Measurements from ENCODE around the gene FUCA2.
"Not testable (repeated sequence)": the region's sequence is repeated elsewhere in the genome, so short reads cannot be mapped to it uniquely, and the experiment has no call there.

Gene FUCA2

DNA sequence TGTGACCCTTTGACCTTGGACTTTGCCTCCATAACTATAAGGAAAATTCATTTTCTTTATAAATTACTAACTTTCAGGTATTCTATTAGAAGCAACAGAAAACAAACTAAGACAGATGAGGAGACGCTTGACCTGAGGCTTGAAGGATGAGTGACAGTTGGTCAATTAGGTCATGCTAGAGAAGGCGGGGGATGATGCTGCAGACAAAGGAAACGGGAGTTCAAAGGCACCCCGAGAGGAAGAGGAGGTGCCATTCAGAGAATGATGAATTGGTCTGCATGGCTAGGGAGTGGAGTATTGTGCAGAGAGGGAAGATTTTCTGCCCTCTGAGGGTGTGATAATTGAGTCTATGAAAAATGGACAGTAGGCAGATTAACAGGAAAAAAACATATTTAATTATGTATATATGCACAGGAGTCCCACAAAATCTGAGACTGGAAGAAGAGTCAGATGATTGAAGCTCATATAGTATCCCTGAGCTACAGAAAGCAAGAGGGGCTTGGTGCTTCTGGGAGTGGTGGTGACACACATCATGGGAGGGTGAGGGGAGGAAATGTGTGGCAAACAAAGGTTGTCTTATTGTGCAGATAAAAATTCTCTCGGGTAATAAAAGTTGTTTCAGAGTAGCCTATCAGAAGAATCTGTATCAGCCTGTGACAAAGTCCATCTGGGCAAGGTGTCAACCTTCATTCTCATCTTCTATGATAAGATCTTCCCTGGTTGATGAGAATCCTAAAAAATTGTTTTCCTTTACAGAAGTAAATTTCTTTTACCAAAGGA is 20.4 kb upstream of the FUCA2 start:
- DNase-seq, result no peak

DNA sequence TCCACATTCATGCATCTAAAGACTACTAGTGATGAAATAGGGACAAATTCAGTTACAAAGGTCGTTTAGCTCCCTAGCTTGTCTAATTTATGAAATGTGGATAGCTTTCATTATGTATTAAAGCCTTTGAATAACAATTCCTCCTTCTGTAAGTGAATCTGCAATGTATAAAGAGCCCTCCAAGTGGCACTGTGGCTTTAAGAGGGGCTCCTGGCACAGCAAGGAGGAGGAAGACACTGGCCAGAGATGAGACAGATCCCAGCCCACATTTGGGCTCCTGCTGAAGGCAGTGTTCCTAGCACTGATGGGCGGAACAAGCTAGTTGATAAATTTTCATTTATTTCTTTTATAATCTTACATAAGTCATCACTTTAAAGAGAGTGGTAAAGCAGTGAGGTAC is 17.6 kb upstream of the FUCA2 start:
- DNase-seq, result no peak

DNA sequence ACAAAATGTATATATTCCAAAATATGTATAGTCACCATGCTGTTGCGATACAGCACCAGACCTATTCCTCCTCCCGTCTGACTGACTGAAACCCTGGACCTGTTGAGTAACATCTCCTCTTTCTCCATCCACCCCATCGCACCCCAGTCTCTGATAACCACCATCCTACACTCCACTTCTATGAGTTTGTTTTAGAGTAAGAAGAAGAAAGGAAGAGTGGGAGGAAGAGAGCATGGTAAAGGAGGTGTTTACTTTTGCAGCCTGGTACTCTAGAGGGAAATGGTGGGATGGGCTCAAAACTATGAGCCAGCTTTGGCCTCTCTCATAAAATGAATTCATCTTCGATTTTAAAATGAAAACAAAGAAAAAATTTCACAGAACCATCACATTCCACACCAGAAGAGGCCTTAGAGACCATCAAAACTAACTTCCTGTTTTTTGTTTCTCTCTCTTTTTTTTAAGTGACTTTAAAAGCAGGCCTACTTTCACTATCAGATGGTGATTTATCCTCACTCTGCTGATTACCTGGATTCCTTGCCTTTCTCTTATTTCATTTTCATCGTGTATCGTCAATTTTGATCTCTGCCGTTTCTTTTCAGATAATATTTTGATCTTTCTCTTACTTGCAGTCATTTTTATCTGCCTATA is 16.8 kb upstream of the FUCA2 start:
- no peak for DNase-seq

DNA sequence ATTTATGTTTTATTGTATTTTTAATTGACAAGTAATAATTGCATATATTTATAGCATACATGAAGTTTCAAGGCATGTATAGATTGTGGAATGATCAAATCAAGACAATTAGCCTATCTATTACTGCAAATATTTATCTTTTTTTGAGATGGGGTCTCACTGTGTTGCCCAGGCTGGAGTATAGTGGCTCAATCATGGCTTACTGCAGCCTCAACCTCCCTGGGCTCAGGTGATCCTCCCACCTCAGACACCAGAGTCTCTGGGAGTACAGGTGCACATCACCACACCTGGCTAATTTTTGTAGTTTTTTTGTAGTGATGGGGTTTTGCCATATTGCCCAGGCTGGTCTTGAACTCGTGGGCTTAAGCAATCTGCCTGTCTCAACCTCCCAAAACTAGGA is 16.2 kb upstream of the FUCA2 start:
- DNase-seq, result no peak

DNA sequence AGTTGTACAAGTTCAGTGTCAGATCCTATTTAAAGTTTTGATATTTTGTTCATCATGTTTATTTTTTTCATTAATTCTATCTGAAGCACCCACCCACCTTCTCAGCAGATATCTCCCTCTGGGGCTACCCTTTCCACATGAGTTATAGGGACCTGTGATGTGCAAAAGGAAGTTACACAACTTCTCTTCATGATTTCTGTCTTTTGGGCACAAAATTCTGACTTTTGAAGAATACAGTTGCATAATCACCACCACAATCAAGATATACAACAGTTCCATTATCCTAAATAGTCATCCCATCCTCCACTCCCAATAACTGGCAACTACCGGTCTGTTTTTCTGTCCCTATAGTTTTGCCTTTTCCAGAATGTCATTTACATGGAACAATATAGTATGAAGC is 13.8 kb upstream of the FUCA2 start:
- no peak for DNase-seq

DNA sequence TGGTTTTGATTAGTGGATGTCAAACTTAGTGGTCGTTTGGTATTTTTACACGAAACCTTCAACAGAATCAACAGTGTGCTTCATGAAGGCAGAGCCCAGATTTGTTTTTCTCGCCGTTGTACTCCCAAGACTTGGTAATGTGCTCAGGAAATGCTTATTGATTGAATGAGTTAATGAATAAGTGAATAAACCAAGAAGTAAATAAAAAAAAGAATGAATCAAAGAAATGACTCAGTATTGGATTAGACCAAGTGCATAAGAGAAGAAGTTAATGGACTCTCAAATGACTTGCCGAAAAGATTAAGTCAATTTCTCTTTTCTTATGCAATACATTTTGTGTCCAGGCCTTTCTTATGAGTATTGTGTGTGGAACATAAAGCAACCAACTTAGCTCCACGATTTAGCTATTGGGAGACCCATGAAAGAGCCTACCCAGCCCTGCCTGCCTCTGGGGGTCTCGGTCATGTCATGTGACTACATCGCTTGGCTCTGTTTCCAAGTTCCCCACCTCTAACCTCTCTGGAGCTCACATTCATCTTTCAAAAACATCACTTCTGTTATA is 10.6 kb upstream of the FUCA2 start:
- no peak for DNase-seq

DNA sequence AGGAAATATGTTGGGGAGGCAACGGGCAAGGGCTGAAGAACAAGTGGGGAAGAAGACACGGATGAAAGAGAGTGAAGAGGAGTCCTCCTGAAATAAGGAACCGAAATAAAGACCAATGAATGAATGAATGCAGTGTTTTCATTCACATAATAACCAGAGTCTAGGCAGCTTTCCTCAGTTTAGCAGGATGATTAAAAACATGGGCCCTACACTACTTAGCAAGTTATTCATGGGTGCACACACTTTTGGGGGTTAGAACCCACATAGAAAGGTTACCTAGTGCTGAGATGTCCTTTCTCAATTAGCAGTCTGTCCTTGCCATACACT is 5.9 kb upstream of the FUCA2 start:
- DNase-seq, result no peak

DNA sequence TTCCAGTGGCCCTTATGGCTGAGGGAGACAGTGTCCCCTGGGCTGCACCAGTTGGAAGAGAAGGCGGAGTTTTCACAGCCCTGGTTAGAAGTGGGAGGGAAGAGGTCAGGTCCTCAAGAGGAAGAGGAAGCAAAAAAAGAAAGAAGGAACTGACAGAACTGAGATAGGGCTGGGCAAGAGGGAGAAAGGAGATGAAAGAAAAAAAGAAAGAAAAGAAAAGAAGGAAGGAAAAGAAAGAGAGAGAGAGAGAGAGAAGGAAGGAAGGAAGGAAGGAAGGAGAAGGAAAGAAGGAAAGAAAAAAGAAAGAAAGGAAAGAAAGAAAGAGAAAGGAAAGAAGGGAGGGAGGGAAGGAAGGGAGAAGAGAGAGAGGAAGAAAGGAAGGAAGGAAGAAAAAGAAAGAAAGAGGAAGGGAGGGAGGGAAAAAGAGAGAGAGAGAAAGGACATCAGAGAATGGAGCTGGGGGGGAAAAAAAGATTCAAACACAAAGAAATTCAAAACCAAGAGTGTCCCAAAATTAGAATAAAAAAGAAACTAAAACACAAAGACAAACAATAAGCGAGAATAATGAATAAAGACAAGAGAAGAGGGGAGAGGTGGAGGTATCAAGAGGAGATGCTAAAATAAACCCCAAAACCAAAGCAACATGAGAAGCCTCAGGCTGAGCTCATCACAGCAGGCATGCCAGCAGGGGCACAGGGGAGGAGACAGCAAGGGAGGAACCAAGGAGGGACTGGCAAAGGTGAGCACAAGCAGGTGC is 5.3 kb upstream of the FUCA2 start:
- no peak for DNase-seq

DNA sequence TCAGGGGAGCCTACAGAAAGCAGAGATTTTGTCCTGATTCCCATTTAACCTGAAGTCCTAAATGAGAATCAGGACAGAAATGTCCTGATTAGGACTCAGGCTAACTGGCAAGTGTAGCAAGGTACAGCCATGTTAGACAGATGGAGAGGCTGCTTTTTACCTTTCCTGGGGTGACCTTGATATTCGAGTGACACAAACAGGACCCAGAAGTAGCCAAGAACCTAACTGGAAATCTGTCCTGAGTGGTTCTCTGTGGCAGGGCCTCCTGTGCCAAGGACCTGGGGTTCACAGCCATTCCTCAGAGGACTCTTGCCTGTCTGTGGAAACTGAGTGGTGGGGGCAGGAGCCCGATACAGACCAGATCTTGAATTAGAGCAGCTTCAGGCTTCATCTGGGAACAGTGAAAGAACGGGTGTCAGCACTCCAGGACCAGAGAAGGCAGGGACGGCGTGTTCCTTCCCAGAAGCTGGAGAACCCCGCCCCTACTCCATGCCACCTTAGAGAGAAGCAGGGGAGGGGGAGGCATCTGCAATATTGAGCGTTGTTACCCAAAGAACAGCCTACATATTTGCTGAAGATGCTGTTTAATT is 4.3 kb upstream of the FUCA2 start:
- no peak for DNase-seq

DNA sequence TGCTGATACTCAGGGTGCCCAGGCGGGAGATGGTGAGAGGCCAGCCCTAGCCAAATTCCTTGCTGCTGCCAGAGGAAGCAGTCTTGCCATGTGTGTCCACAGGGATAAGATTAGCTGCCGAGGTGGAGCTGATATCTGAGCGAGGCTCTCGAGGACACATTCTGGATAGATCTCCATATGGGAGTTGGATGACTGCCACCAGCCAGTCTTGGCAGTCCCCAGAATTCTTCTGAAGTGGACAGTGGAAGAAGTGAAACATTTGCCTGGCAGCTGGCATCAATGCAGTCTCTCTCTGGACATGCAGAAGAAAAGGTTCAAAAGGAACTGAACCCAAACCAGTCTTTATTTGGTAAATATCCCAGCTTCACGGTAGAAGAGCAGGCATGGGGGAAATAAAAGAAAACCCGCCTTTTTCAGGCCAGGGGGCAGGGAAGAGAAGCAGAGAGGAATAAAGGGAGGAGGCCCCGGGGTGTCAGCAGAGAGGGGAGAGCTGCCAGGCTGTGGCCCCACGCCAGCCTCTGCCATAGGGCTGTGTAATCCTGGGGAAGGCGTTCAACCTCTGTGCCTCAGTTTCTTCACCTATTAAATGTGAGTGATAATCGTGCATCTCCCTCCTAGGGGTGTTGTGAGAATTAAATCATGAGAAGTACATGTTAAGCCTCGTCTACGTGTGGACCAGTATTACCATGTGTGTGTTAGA is 3.7 kb upstream of the FUCA2 start:
- no peak for DNase-seq

DNA sequence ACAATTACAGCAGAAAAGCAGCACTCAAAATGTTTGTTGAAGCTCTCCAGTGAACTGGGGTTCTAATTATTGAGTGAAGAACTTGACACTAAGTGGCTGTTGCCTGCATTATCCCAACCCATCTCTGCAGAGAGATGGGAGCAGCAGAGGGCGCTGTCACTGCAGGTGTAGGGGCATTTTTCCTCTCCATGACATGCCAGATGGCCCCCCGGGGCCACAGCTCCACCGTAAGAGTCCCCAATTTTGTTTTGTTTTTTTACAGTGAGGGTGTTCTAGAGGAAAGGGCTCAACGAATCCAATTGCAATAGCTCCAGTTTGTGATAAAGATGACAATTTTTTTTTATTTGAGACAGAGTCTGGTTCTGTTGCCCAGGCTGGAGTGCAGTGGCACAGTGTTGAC is 1.9 kb upstream of the FUCA2 start:
- DNase-seq, result no peak

DNA sequence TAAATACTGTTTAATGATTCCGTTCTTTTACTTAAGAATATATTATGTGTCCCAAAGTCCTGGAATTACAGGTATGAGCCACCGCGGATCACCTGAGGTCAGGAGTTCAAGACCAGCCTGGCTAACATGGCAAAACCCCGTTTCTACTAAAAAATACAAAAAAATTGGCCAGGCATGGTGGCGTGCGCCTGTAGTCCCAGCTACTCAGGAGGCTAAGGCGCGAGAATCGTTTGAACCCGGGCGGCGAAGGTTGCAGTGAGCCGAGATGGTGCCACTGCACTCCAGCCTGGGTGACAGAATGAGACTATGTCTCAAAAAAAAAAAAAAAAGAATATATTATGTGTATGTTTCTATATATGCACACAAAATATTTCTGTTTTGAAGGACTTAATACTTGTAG is 1.2 kb downstream of the FUCA2 start:
- not testable (repeated sequence) for DNase-seq

DNA sequence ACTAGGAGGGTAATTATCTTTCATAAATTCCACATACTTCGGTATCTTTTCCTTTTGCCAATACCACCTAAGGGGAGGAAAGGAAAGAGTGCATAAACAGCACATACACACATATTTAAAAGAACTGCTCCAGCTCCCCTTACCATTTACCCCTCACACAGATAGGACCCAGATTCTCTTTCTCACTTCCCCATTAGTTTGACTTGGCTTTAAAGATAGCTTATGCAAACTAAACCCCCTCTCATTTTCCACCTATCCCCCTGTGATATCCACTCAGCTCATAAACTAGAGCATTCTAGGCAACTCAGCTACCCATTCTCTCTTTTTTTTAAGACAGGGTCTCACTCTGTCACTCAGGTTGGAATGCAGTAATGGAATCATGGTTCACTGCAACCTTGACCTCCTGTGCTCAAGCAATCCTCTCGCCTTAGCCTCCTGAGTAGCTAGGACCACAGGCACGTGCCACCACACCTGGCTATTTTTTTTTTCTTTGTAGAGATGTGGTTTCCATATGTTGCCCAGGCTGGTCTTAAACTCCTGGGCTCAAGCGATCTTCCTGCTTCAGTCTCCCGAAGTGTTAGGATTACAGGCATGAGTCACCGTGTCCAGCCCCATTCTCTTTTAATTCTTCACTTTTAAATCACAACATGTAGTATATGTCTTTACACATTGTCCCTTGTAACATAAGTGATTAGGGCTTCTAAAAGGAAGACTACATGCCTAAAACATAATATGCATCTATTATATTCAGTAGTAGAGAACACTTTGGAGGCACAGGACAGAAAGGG is 4.0 kb downstream of the FUCA2 start:
- DNase-seq, result no peak

DNA sequence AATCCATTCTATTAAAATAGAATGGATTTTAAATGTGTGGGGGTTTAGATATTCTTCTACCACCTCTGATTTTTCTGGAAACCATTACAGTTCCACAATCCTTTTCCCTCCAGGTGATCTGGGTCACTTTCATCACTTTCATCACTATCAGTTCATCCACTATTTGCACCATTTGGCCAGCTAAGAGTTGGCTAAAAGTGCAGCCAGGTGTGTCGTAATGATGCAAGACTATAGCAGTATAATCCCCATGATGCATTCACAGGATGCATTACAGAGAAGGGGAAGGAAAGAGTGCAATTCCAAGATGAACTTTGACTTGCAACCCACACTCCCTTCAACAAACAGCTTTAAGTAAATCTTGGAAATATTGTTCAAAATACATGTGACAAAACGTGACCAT is 4.9 kb downstream of the FUCA2 start:
- DNase-seq, result no peak

DNA sequence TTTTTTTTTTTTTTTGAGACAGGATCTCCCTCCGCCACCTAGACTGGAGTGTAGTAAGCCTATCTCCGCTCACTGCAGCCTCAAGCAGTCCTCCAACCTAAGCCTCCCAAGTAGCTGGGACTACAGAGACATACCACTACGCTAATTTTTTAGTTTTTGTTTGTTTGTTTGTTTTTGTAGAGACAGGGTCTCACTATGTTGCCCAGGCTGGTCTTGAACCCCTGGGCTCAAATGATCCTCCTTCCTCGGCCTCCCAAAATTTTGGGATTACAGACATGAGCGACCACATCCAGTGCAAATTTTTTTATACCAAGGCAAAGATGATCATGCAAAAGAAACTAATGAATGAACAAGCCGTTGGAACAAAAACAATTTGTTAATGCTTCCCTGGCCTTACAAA is 5.3 kb downstream of the FUCA2 start:
- DNase-seq, result no peak

DNA sequence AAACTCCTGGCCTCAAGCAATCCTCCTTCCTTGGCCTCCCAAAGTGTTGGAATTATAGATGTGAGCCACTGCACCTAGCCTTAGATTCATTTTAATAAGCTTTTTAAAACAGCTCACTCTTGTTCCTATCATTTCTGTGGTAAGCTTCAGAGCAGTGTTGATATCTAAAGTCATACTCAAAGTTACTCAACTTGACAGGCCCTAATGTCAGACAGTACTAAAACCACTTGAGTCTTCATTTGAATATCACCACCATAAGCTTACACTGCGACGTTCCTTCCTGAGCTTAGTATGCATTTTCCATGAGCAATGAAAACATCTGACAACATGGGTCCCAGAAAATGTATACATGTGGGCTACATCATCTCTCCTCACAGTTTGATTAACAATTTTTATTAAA is 6.0 kb downstream of the FUCA2 start:
- no peak for DNase-seq

DNA sequence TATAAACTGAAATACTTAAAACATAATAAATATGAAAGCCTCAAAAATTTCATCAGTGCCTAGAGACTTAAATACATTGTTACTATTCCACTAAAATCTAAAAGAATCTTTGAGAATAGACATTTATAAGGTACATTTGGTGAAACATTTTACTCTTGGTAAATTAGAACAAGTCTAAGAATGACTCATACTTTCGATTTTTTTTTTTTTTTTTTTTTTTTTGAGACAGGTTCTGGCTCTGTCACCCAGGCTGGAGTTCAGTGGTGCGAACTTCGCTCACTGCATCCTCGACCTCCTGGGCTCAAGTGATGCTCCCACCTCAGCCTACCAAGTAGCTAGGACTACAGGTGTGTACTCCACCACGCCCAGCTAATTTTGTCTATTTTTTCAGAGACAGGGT is 6.4 kb downstream of the FUCA2 start:
- no peak for DNase-seq

DNA sequence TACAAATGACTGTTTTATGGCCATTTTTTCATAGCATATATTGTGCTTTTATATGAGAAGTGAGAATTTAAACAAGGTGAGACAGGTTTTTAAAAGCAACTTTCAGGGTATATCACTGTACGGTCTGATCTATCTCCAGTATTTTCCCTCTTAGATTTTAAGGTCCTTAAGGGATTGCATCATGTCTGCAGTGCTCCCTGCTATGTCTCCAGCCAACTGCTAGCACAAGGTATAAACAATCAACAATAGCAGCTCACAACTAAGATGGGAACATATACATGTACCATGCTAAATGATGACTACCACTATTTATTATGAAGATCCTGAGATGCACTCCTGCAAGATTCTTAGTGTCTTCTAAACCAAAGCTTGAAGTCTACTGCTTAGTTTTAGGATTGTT is 7.2 kb downstream of the FUCA2 start:
- no peak for DNase-seq

DNA sequence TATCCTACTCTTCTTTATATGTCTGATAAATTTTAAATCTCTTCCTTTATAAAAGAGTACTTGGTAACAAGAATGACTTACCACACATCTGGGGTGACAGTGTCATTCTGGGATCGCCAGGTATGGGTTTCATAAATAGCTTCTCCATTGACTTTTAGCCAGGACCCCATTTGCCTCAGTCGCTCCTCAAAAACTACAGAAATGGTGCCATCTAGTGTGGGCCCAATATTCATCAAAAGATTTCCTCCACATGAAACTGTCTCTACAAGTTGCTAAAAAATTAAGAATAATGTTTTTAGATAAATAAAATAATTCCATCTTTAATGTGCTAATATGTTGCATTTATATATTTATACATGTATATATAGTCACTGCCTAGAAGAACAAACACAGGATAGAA is 9.7 kb downstream of the FUCA2 start:
- no peak for DNase-seq

DNA sequence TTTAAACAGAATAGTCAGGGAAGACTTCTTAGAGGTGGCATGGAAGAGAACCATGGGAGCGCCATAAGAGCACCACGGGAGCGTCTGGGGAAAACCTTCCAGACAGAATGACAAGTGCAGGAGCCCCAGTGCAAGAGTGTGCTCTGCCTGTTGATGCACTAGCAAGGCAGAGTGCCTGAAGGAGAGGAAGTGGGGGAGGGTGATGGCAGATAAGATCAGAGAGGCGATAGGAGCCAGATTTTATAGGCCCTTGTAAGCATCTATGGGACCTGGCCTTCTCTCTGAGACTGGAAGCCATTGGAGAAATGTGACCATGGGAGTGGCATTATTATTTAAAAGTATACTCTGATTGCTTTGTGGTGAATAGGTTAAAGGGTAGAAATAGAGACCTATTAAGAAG is 13.1 kb downstream of the FUCA2 start:
- no peak for DNase-seq

DNA sequence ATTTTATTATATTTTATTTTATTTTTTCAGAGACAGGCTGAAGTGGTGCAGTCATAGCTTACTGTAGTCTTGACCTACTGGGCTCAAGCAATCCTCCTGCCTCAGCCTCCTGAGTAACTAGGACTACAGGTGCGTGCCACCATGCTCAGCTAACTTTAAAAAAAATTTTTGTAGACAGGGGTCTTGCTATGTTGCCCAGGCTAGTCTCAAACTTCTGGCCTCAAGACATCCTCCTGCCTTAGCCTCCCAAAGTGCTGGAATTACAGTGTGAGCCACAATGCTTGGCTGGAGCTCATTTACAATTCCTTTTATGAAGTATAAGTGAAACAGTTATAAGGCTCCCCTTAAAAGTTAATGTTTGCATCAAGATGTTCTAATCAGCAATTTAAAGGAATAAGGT is 14.5 kb downstream of the FUCA2 start:
- no peak for DNase-seq

DNA sequence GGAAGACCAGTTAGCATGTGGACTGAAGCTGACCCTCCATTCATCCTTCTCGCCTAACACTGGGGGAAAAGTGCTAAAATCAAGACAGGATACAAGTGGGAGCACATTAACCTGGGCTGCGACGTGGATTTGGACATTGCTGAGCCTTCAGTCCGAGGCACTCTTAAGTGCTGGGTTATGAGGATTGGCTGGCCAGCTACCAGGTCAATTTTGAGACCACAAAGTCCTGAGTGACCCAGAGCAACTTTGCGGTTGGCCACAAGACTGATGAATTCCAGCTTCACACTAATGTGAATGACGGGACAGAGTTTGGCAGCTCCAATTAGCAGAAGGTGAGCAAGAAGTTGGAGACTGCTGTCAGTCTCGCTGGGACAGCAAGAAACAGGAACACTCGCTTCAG is 20.7 kb downstream of the FUCA2 start:
- DNase-seq, result no peak

All from NCI-H1694 (cell line).